ENCODE results near the gene PRM1.

- TF ChIP-seq CTCF (IDR thresholded peaks at IDR 0.05) (no peak), POLR2A (IDR thresholded peaks at IDR 0.05) (no peak)
These were observed 16.8 kb downstream of the PRM1 start for GRCh38 chr16:11264155-11264832.

Data from suprapubic skin (tissue), 3 donors.